Psoas muscle (tissue), 8 donors: ENCODE results near the gene IVD. TPM values are rescaled to one million over a fixed set of nuclear protein-coding genes. Genes with fewer than 3 reads are reported as not detected.

Source experiments
- ATAC-seq, 4 donors: fragments of 200-7000 bp; cut with Tn5 transposase; one replicate each; pipeline ENCODE4 v1.9.1; 2020; ENCODE audit warnings: moderate library complexity in 3 of 4, mild to moderate bottlenecking in 2 of 4
- DNase-seq, 2 donors: peaks; one replicate each; pipeline ENCODE4 v3.0.0-alpha.2; 2020
- H3K27ac ChIP-seq: fragments of 200-600 bp; one replicate; pipeline ENCODE4 v1.8.0; 2022
- H3K27me3 ChIP-seq, 3 donors: fragments of 200-600 bp in 1 of 3; one replicate each; pipeline versions ENCODE4 v1.6.1 to v1.8.0; 2013 to 2022; ENCODE audit warnings: low read length in 2 of 3, mild to moderate bottlenecking in 2 of 3, moderate library complexity in 1 of 3; ENCODE audit not compliant: insufficient read depth in 3 of 3
- H3K36me3 ChIP-seq, 2 donors: fragments of 200-600 bp in 1 of 2; one replicate each; pipeline versions ENCODE4 v1.6.1 to v1.8.0; 2013 to 2022; ENCODE audit warnings: low read depth in 1 of 2, mild to moderate bottlenecking in 1 of 2, moderate library complexity in 1 of 2; ENCODE audit not compliant: insufficient read depth in 1 of 2
- H3K4me1 ChIP-seq: fragments of 200-600 bp; one replicate; pipeline ENCODE4 v1.8.0; 2022
- H3K4me3 ChIP-seq: fragments of 200-600 bp; one replicate; pipeline ENCODE4 v1.8.0; 2022; ENCODE audit warnings: mild to moderate bottlenecking
- H3K9me3 ChIP-seq: fragments of 200-600 bp; one replicate; pipeline ENCODE4 v1.8.0; 2022
- CTCF ChIP-seq: fragments of 200-600 bp; IDR thresholded peaks from one replicate; pipeline ENCODE4 v1.8.0; 2022; ENCODE audit warnings: antibody characterized with exemption
- WGBS, 3 donors: extraction: QIAGEN DNeasy Blood & Tissue Kit; methylation state at CpG; one replicate each; pipeline versions ENCODE4 v1.1.6 to v1.1.7; 2013; 5-methylcytosine and 5-hydroxymethylcytosine counted together
- intact Hi-C, 2 donors: fragments of 100-400 bp; cut with DNase I; formaldehyde crosslinking; loops; one replicate each; pipeline versions ENCODE4 v1.11.0 to v1.14.2; 2022
- polyA plus RNA-seq, 3 donors: library from polyadenylated mRNA; stranded (reverse); fragments of 200-250 nt; gene quantifications; one replicate each; pipeline ENCODE4 v1.2.3, GENCODE V29; 2013
- total RNA-seq, 4 donors: library from RNA; stranded (reverse); fragmentation: NEBNext Ultra II Directional in 2 of 4; extraction: Animal tissue kit (Norgen Biotek cat#: 25700) in 2 of 4; gene quantifications; one replicate each; pipeline versions ENCODE4 v1.2.1 to v1.2.4, GENCODE V29; 2021 to 2023
- donor health status: healthy with polysubstance abuse.
- donor health status: DM: no; HTN: no; CAD: no; lungs with moderate emphysema.
- donor health status: Bipolar disorder and iron deficiency.
- donor health status: healthy.
- donor health status: DM: yes; HTN: yes; CAD: no.
- donor health status: DM: no; HTN: no; CAD: no.
- donor health status: DM: no; HTN: no; CAD: no.
- donor health status: DM: yes; HTN: yes; CAD: no.

IVD gene
- total and polyA plus RNA-seq, 7 donors = 27.1 to 102 (median 46.5) TPM

GRCh38 chr15:40358471-40359353 lies 46.9 kb upstream of the IVD start:
- no peaks in the 10 kb centered on the region for H3K9me3 ChIP-seq
- H3K27me3 ChIP-seq = no peaks in the 10 kb centered on the region
- WGBS, 3 donors = 10 to 13% (median 10%) methylated on average over 31 of the region's 31 CpGs
- intact Hi-C loops = no loop called here
- no peaks in the 10 kb centered on the region for H3K36me3 ChIP-seq
- peaks cover 15% of the 10 kb centered on the region for H3K4me1 ChIP-seq
- peak overlapping the region; percentile 66 for H3K4me3 ChIP-seq
- ATAC-seq (peak in 2 of 4 donors; percentile 6 to 14), DNase-seq (peak in 1 of 2 donors; percentile 59)
- no peak for TF ChIP-seq CTCF
- H3K27ac ChIP-seq = no peak overlapping the region

GRCh38 chr15:40360015-40360414 lies 45.6 kb upstream of the IVD start:
- no peak overlapping the region for H3K27ac ChIP-seq
- no peak for TF ChIP-seq CTCF
- no peaks in the 10 kb centered on the region for H3K27me3 ChIP-seq
- no peaks in the 10 kb centered on the region for H3K36me3 ChIP-seq
- no peaks in the 10 kb centered on the region for H3K9me3 ChIP-seq
- WGBS, 3 donors = 90 to 94% (median 92%) methylated on average over 4 of the region's 4 CpGs
- H3K4me1 ChIP-seq = peaks cover 6% of the 10 kb centered on the region
- no peak for ATAC-seq
- intact Hi-C loops = no loop called here
- DNase-seq = no peak
- H3K4me3 ChIP-seq = no peak overlapping the region

GRCh38 chr15:40361640-40362039 lies 44.0 kb upstream of the IVD start:
- intact Hi-C loops = no loop called here
- no peak for TF ChIP-seq CTCF
- H3K36me3 ChIP-seq = no peaks in the 10 kb centered on the region
- no peaks in the 10 kb centered on the region for H3K9me3 ChIP-seq
- H3K27me3 ChIP-seq = no peaks in the 10 kb centered on the region
- H3K4me3 ChIP-seq = no peak overlapping the region
- DNase-seq (no peak), ATAC-seq (no peak)
- H3K27ac ChIP-seq = no peak overlapping the region
- H3K4me1 ChIP-seq = peaks cover 13% of the 10 kb centered on the region
- 83 to 86% (median 84%) methylated on average over 2 of the region's 2 CpGs for WGBS, 3 donors

- no peaks in the 10 kb centered on the region for H3K36me3 ChIP-seq
- H3K4me3 ChIP-seq = no peak overlapping the region
- intact Hi-C loops = no loop called here
- WGBS, 3 donors = 85 to 89% (median 85%) methylated on average over 8 of the region's 8 CpGs
- H3K27ac ChIP-seq = no peak overlapping the region
- no peak for DNase-seq
- no peak for ATAC-seq
- H3K4me1 ChIP-seq = peaks cover 21% of the 10 kb centered on the region
- TF ChIP-seq CTCF = no peak
- H3K27me3 ChIP-seq = no peaks in the 10 kb centered on the region
- H3K9me3 ChIP-seq = no peaks in the 10 kb centered on the region
Measured at GRCh38 chr15:40363611-40364010, 42.0 kb upstream of the IVD start.
